Adrenal gland (tissue), 5 donors: Measurements from ENCODE around the gene S100P.

Experiments used
- POLR2A ChIP-seq, 2 donors: fragments of 450-650 bp; IDR thresholded peaks; one replicate each; pipeline ENCODE4 v1.6.1; 2017; ENCODE audit warnings: antibody characterized with exemption in 2 of 2, mild to moderate bottlenecking in 2 of 2, moderate library complexity in 1 of 2
- TF ChIP-seq, protein P1 (sequence below), 6 experiments: fragments of 450-650 bp in 4 of 6; fragments of 200-600 bp in 2 of 6; sonication (generic) in 1 of 6; IDR thresholded peaks; 1 replicate in 5 of 6; 2 replicates in 1 of 6; pipeline versions ENCODE4 v1.5.1 to v1.8.0; 2016 to 2021; ENCODE audit warnings: antibody characterized with exemption in 6 of 6, mild to moderate bottlenecking in 2 of 6, moderate library complexity in 1 of 6
- donor health status: DM: no; HTN: no; CAD: no.

DNA sequence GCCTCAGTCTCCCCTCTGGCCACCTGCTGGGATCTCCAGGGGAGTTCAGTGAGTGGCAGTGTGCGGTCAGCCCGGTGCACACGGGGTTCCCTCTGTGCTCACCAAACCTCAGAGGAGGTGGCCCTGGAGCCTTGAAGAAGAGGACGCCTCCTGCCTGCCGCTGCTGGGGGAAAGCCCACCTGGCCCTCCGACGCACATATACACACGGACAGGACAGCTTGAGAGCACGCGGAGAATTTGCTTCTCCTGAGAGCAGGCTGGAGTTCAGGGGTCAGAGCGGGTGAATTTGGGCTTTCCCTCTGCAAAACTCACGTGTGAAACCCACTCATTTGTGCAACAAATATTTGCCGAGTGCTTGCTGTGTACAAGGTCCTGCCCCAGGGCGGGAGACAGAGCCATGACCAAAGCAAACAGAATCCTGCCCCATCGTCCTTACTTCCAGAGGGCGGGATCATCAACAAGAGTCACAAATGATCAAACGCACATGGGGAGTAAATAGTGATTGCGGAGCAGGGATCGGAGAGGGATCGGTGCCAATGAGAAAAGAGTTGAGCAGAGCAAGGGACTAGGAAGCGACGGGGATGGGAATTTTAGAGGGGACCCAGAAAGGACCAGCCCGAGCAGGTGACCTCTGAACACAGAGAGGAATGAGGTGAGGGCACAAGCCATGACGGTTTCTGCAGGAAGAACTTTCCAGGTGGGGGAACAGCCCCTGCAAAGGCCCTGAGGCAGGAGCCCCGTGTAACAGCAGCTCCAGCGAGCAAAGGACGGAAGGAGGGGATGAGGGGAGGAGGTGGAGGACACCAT lies 39.9 kb downstream of the S100P start:
- TF ChIP-seq, protein P1, sequence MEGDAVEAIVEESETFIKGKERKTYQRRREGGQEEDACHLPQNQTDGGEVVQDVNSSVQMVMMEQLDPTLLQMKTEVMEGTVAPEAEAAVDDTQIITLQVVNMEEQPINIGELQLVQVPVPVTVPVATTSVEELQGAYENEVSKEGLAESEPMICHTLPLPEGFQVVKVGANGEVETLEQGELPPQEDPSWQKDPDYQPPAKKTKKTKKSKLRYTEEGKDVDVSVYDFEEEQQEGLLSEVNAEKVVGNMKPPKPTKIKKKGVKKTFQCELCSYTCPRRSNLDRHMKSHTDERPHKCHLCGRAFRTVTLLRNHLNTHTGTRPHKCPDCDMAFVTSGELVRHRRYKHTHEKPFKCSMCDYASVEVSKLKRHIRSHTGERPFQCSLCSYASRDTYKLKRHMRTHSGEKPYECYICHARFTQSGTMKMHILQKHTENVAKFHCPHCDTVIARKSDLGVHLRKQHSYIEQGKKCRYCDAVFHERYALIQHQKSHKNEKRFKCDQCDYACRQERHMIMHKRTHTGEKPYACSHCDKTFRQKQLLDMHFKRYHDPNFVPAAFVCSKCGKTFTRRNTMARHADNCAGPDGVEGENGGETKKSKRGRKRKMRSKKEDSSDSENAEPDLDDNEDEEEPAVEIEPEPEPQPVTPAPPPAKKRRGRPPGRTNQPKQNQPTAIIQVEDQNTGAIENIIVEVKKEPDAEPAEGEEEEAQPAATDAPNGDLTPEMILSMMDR (IDR thresholded peaks at IDR 0.05), result no peak
- TF ChIP-seq POLR2A (IDR thresholded peaks at IDR 0.05), result no peak
